ENCODE data around the gene CRY2. TPM values are rescaled to one million over a fixed set of nuclear protein-coding genes. Genes with fewer than 3 reads are reported as not detected.
"Not testable (repeated sequence)": the region's sequence is repeated elsewhere in the genome, so short reads cannot be mapped to it uniquely, and the experiment has no call there.

Gene CRY2
- total and polyA plus RNA-seq, 8 donors: 26.6 to 42.3 (median 31.2) TPM

- Histone ChIP-seq H3K27me3 (peaks cover 0 to 63% of the 10 kb centered on the region in 2 donors), H3K4me3 (no peak overlapping the region), H3K27ac (no peak overlapping the region), H3K36me3 (no peaks in the 10 kb centered on the region), H3K4me1 (peaks cover 11 to 13% of the 10 kb centered on the region in 2 donors), H3K9me3 (no peaks in the 10 kb centered on the region)
- ATAC-seq: no peak
- no peak for TF ChIP-seq CTCF (IDR thresholded peaks at IDR 0.05)
- intact Hi-C loops (cut with DNase I): no loop called here
- no peak for DNase-seq
Observed at GRCh38 chr11:45895553-45896259, 48.4 kb downstream of the CRY2 start.

DNA sequence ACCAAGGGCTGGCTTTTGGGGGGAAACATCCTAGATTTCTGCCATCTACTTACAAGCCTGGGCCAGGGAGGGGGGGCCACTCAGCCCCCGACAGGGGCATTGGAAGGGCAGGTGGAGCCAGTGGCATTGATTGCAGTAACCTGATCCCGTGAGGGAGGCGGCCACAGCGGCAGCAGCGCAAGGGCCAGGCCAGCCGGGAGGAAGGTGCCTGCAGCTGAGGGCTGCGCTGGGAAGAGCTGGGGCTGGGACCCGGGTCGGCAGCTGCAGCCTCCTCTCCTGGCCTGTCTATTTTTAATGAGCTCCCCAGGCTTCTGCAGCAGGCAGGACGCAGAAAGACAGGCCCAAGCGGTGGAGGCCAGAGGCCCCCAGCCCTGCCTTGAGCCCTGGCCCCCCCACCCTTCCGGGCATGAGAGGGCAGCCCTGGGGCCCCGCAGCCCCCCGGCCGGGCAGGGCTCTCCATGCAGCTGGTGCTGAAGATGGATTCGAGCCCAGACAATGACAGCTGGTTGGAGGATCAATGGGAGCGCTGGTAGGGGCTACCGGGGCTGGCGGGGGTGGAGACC, 49.2 kb downstream of the CRY2 start:
- Histone ChIP-seq H3K27ac (no peak overlapping the region), H3K36me3 (no peaks in the 10 kb centered on the region), H3K4me3 (no peak overlapping the region), H3K4me1 (peaks cover 14 to 20% of the 10 kb centered on the region in 2 donors), H3K9me3 (no peaks in the 10 kb centered on the region), H3K27me3 (peaks cover 0 to 71% of the 10 kb centered on the region in 2 donors)
- intact Hi-C loops (cut with DNase I): no loop called here
- TF ChIP-seq CTCF (IDR thresholded peaks at IDR 0.05): no peak
- DNase-seq (peak in 1 of 4 donors; percentile 64), ATAC-seq (no peak)

DNA sequence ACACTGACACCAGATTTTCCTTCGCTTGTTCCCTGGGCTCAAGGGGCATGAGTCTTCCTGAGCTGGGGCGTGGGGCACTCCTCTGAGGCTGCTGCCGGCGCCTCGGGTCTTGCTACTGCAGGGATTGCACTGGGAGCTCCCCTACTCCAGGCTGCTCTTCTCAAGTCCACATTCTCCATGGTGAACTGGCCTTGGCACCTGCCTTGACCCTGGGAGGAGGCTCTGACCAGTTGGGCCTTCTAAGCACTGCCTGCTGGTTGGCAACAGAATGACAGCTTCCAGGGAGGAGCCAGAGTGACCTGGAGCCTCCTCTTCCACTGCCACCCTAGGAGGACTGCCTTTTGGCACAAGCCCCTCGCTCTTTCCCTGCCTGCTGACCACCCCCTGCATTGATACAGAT, 50.3 kb downstream of the CRY2 start:
- no peak for TF ChIP-seq CTCF (IDR thresholded peaks at IDR 0.05)
- ATAC-seq: no peak

GRCh38 chr11:45899086-45899447, 51.8 kb downstream of the CRY2 start:
- Histone ChIP-seq H3K27me3 (peaks cover 0 to 76% of the 10 kb centered on the region in 2 donors), H3K36me3 (no peaks in the 10 kb centered on the region), H3K27ac (no peak overlapping the region), H3K4me3 (peak overlapping the region in 1 of 2 donors; percentile 48), H3K4me1 (peaks cover 14 to 20% of the 10 kb centered on the region in 2 donors), H3K9me3 (no peaks in the 10 kb centered on the region)
- ATAC-seq: no peak
- no peak for DNase-seq
- intact Hi-C loops (cut with DNase I): no loop called here
- no peak for TF ChIP-seq CTCF (IDR thresholded peaks at IDR 0.05)

More for the DNA sequence above, 50.3 kb downstream of the CRY2 start:
- Histone ChIP-seq H3K4me3 (no peak overlapping the region), H3K27me3 (peaks cover 0 to 76% of the 10 kb centered on the region in 2 donors), H3K27ac (no peak overlapping the region), H3K4me1 (peaks cover 14 to 20% of the 10 kb centered on the region in 2 donors), H3K9me3 (no peaks in the 10 kb centered on the region), H3K36me3 (no peaks in the 10 kb centered on the region)
- DNase-seq: no peak
- intact Hi-C loops (cut with DNase I): no loop called here

GRCh38 chr11:45899448-45900174, 52.3 kb downstream of the CRY2 start:
- DNase-seq (peak; percentile 74 to 93 (median 86)), ATAC-seq (peak; percentile 86)
- H3K36me3 ChIP-seq: no peaks in the 10 kb centered on the region
- H3K27ac ChIP-seq: peak overlapping the region in 1 of 2 donors; percentile 37
- no peak for TF ChIP-seq CTCF (IDR thresholded peaks at IDR 0.05)
- H3K4me3 ChIP-seq: peak overlapping the region; percentile 41 to 48
- H3K27me3 ChIP-seq: peaks cover 0 to 73% of the 10 kb centered on the region in 2 donors
- no peaks in the 10 kb centered on the region for H3K9me3 ChIP-seq
- H3K4me1 ChIP-seq: peaks cover 14 to 20% of the 10 kb centered on the region in 2 donors
- intact Hi-C loops (cut with DNase I): no loop called here

GRCh38 chr11:45900175-45900800, 53.0 kb downstream of the CRY2 start:
- H3K27ac ChIP-seq; H3K9me3 ChIP-seq; intact Hi-C loops (cut with DNase I); H3K36me3 ChIP-seq: not testable (repeated sequence)
- peak overlapping the region; percentile 41 to 48 for H3K4me3 ChIP-seq
- peaks cover 0 to 67% of the 10 kb centered on the region in 2 donors for H3K27me3 ChIP-seq
- peaks cover 14 to 20% of the 10 kb centered on the region in 2 donors for H3K4me1 ChIP-seq
- ATAC-seq: peak; percentile 20
- peak in 1 of 4 donors; percentile 78 for DNase-seq

Data from left lung (tissue), 10 donors.